ENCODE data around the gene GFER.

GFER gene

GRCh38 chr16:1963806-1964505 is 20.0 kb upstream of the GFER start:
- Histone ChIP-seq H3K9me3 (ENCODE audit: insufficient read depth, low read length, severe bottlenecking) (no peaks in the 10 kb centered on the region), H3K27me3 (ENCODE audit: insufficient read depth, low read length, poor library complexity) (no peaks in the 10 kb centered on the region), H3K27ac (ENCODE audit: low read length) (peak overlapping the region; percentile 60), H3K79me2 (ENCODE audit: insufficient read depth, low read length) (peaks cover 65% of the 10 kb centered on the region), H4K20me1 (ENCODE audit: insufficient read depth, low read length) (peaks cover 31% of the 10 kb centered on the region), H2AFZ (ENCODE audit: low read depth, low read length) (no peak overlapping the region), H3K4me1 (ENCODE audit: insufficient read depth, low read length) (peaks cover 61% of the 10 kb centered on the region), H3K4me2 (ENCODE audit: insufficient read depth, low read length) (peak overlapping the region; percentile 63), H3K9ac (ENCODE audit: low read depth, low read length) (peak overlapping the region; percentile 91), H3K4me3 (ENCODE audit: low read depth in 1 of 2, low read length in 2 of 2) (peak overlapping the region; percentile 47 to 74; a peak in 3 of 4 replicates), H3K36me3 (ENCODE audit: insufficient read depth, low read length) (peaks cover 34% of the 10 kb centered on the region)
- TF ChIP-seq CTCF (IDR thresholded peaks at IDR 0.05; ENCODE audit: borderline replicate concordance, extremely low read depth, low read length, poor library complexity, severe bottlenecking) (peak; percentile 19), EZH2 (IDR thresholded peaks at IDR 0.05; ENCODE audit: borderline replicate concordance, low read depth, low read length, severe bottlenecking) (no peak)
- DNase-seq (peak; percentile 42), ATAC-seq (ENCODE audit: insufficient read depth, low read depth) (peak; percentile 2; the same call in 2 of the 3 replicates)

- peak within 1 kb of the TSS; percentile 96 for H3K4me2 ChIP-seq (ENCODE audit: insufficient read depth, low read length)
- peaks cover 58% of the 10 kb centered on the region for H3K4me1 ChIP-seq (ENCODE audit: insufficient read depth, low read length)
- peak; percentile 79 for ATAC-seq (ENCODE audit: insufficient read depth, low read depth)
- H3K27me3 ChIP-seq (ENCODE audit: insufficient read depth, low read length, poor library complexity) = no peaks in the 10 kb centered on the region
- TF ChIP-seq CTCF (IDR thresholded peaks at IDR 0.05; ENCODE audit: borderline replicate concordance, extremely low read depth, low read length, poor library complexity, severe bottlenecking) (no peak), EZH2 (IDR thresholded peaks at IDR 0.05; ENCODE audit: borderline replicate concordance, low read depth, low read length, severe bottlenecking) (no peak)
- H2AFZ ChIP-seq (ENCODE audit: low read depth, low read length) = peak within 1 kb of the TSS; percentile 83
- peaks cover 34% of the 10 kb centered on the region for H3K36me3 ChIP-seq (ENCODE audit: insufficient read depth, low read length)
- H3K79me2 ChIP-seq (ENCODE audit: insufficient read depth, low read length) = peaks cover 61% of the 10 kb centered on the region
- peak within 1 kb of the TSS; percentile 91 for H3K9ac ChIP-seq (ENCODE audit: low read depth, low read length)
- peak within 1 kb of the TSS; percentile 86 for H3K27ac ChIP-seq (ENCODE audit: low read length)
- H3K9me3 ChIP-seq (ENCODE audit: insufficient read depth, low read length, severe bottlenecking) = no peaks in the 10 kb centered on the region
- peaks cover 31% of the 10 kb centered on the region for H4K20me1 ChIP-seq (ENCODE audit: insufficient read depth, low read length)
- peak within 1 kb of the TSS; percentile 47 to 74 for H3K4me3 ChIP-seq (ENCODE audit: low read depth in 1 of 2, low read length in 2 of 2)
- peak; percentile 99 for DNase-seq
These were observed 19.2 kb upstream of the GFER start, which contains the start of gene RPS2 for GRCh38 chr16:1964506-1965395. Gene RPS2 (minus strand): TSS chr16:1964826. CDS start chr16:1964625, 201 bp downstream.

GRCh38 chr16:1965396-1966001 is 18.5 kb upstream of the GFER start:
- ATAC-seq (ENCODE audit: insufficient read depth, low read depth) = no peak
- TF ChIP-seq EZH2 (IDR thresholded peaks at IDR 0.05; ENCODE audit: borderline replicate concordance, low read depth, low read length, severe bottlenecking) (no peak), CTCF (IDR thresholded peaks at IDR 0.05; ENCODE audit: borderline replicate concordance, extremely low read depth, low read length, poor library complexity, severe bottlenecking) (no peak)
- peak overlapping the region; percentile 83 for H2AFZ ChIP-seq (ENCODE audit: low read depth, low read length)

More at GRCh38 chr16:1965396-1966001, 18.5 kb upstream of the GFER start:
- peak overlapping the region; percentile 47 to 74; a peak in 3 of 4 replicates for H3K4me3 ChIP-seq (ENCODE audit: low read depth in 1 of 2, low read length in 2 of 2)
- H3K79me2 ChIP-seq (ENCODE audit: insufficient read depth, low read length) = peaks cover 53% of the 10 kb centered on the region
- DNase-seq = no peak
- H3K9me3 ChIP-seq (ENCODE audit: insufficient read depth, low read length, severe bottlenecking) = no peaks in the 10 kb centered on the region
- peak overlapping the region; percentile 86 for H3K27ac ChIP-seq (ENCODE audit: low read length)
- peak overlapping the region; percentile 91 for H3K9ac ChIP-seq (ENCODE audit: low read depth, low read length)
- peaks cover 29% of the 10 kb centered on the region for H4K20me1 ChIP-seq (ENCODE audit: insufficient read depth, low read length)
- peaks cover 34% of the 10 kb centered on the region for H3K36me3 ChIP-seq (ENCODE audit: insufficient read depth, low read length)
- H3K4me1 ChIP-seq (ENCODE audit: insufficient read depth, low read length) = peaks cover 54% of the 10 kb centered on the region
- peak overlapping the region; percentile 96 for H3K4me2 ChIP-seq (ENCODE audit: insufficient read depth, low read length)
- no peaks in the 10 kb centered on the region for H3K27me3 ChIP-seq (ENCODE audit: insufficient read depth, low read length, poor library complexity)

Measured in DND-41 (cell line).